Activated T-cell treated with anti-CD3 and anti-CD28 coated beads, Interleukin-2, amount 50 U/mL, for 24 hours (primary cell): ENCODE results near the gene RPS3A.

Experiments
- DNase-seq: peaks from one replicate; pipeline ENCODE4 v3.0.0-alpha.2; 2020
- H3K27ac Mint-ChIP-seq: 2 replicates; pipeline ENCODE4 v1.8.0; 2020; ENCODE audit warnings: mild to moderate bottlenecking, mixed read lengths
- H3K27me3 Mint-ChIP-seq: 2 replicates; pipeline ENCODE4 v1.8.0; 2020; ENCODE audit warnings: mixed read lengths
- H3K36me3 Mint-ChIP-seq: 2 replicates; pipeline ENCODE4 v1.8.0; 2020; ENCODE audit warnings: low read depth, mixed read lengths
- H3K4me1 Mint-ChIP-seq: 2 replicates; pipeline ENCODE4 v1.8.0; 2020; ENCODE audit warnings: low read depth, mixed read lengths
- H3K4me3 Mint-ChIP-seq: 2 replicates; pipeline ENCODE4 v1.8.0; 2020; ENCODE audit warnings: mild to moderate bottlenecking, moderate library complexity, mixed read lengths
- H3K9me3 Mint-ChIP-seq: 2 replicates; pipeline ENCODE4 v1.8.0; 2020; ENCODE audit warnings: mixed read lengths

The RPS3A gene

DNA sequence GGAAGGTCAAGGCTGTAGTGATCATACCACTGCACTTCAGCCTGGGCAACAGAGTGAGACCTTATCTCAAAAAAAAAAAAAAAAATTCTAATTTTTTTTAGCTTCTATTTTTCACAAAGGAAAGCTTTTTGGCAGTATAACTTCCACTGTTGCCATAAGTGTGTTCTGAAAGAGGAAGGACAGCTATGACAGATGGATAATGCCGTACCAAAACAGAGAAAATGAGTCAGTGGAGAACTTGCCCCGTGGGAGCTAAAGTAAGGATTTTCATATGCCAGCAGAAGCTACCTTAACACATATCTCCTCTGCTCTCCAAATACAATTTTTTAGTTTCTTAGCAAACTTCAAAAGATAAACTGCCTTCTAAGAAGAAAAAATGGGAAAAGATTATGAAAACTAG lies 43.7 kb downstream of the RPS3A start:
- H3K9me3 Mint-ChIP-seq: no peaks in the 10 kb centered on the region
- H3K27me3 Mint-ChIP-seq: no peaks in the 10 kb centered on the region
- no peak for DNase-seq
- H3K4me1 Mint-ChIP-seq: no peaks in the 10 kb centered on the region
- H3K27ac Mint-ChIP-seq: no peak overlapping the region
- H3K36me3 Mint-ChIP-seq: no peaks in the 10 kb centered on the region
- H3K4me3 Mint-ChIP-seq: no peak overlapping the region

DNA sequence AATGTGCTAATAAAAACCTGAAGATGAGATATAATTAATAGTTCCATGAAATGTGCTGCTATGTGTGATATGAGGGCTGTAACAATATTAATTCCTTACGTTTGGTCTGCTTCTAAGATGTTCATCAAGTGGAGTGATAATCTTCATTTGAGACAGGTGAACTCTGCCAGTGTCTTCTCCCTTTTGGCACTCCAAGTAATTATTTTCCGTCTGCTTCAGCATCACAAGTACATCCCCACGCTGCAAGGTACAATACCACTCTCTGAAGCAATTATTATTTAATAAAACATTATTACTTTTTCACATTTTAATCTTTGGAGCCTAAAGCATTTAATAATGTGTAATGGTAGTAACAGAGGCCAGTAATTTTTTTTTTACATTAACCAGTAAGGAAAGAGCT lies 44.4 kb downstream of the RPS3A start:
- Mint-ChIP-seq H3K27ac (no peak overlapping the region), H3K4me1 (no peaks in the 10 kb centered on the region), H3K27me3 (no peaks in the 10 kb centered on the region), H3K4me3 (no peak overlapping the region), H3K9me3 (no peaks in the 10 kb centered on the region), H3K36me3 (no peaks in the 10 kb centered on the region)
- no peak for DNase-seq

DNA sequence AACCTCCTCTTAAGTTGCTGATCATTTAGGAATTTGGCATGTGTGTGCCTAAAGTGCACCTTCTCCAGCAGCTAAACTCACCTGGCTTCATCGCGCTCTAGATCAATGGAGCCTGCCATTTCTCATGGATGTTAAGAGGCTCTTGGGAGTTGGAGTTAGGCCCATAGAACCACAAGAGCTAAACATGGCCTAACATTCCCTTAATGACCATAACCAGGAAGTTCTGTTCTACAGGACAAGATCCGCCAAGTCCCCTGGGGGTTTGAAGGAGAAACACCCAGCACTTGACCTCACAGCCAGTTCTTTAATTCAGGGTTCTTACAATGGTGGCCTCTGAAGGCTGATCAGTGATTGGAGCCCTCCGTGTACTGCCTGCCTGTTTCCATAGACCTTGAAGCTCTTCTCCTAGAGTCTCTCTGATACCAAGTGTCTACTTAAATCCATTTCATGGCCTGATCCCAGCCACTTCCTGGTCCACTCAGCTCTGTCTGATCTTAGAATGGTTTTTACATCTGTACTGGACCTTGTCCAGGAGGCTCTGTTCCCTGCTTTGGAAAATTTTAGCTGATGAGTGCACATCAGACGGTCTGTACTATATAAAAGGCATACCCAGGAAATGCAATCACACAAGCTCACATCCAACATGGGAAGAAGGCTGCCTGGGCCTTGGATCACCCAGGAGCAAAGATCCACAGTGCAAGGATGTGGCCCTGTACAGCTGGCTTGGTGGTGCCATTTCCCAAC lies 45.1 kb downstream of the RPS3A start:
- H3K4me3 Mint-ChIP-seq: no peak overlapping the region
- no peaks in the 10 kb centered on the region for H3K9me3 Mint-ChIP-seq
- H3K4me1 Mint-ChIP-seq: no peaks in the 10 kb centered on the region
- H3K27ac Mint-ChIP-seq: no peak overlapping the region
- H3K27me3 Mint-ChIP-seq: no peaks in the 10 kb centered on the region
- DNase-seq: no peak
- H3K36me3 Mint-ChIP-seq: no peaks in the 10 kb centered on the region

DNA sequence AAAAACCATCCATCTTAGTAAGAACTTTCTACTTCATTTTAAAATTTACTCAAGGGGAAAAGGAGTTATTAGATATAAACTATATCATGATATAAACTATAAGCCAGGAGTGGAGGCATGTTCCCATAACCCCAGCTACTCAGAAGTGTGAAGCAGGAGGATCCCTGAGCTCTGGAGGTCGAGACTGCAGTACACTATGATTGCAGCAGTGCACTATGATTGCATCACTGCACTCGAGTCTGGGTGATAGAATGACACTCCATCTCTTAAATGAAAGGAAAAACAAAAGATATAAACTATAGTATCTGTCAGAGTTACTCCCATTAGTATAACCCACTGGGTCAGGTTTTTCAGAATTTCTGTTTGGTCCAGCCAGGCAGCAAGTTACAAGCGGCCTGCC lies 47.6 kb downstream of the RPS3A start:
- H3K9me3 Mint-ChIP-seq: no peaks in the 10 kb centered on the region
- H3K27me3 Mint-ChIP-seq: no peaks in the 10 kb centered on the region
- no peak overlapping the region for H3K4me3 Mint-ChIP-seq
- no peaks in the 10 kb centered on the region for H3K36me3 Mint-ChIP-seq
- no peak for DNase-seq
- peaks cover 2% of the 10 kb centered on the region for H3K4me1 Mint-ChIP-seq
- no peak overlapping the region for H3K27ac Mint-ChIP-seq

DNA sequence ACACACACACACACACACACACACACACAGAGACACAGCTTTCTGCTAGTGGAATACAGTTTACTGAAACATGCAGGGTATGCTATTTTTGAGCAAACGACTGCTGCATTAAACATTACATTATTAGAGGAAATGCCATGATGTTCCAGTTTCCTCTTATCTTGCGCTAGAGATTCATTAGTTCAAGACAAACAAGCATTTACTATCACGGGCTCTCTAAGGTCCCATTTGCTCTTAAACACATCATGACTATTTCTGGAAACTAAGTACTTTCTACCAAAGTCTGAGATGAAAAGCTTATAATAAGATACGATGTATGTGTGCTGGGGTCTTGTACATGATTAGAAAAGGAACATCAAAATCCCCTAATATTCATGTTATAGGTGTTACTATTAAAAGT lies 48.8 kb downstream of the RPS3A start:
- no peaks in the 10 kb centered on the region for H3K9me3 Mint-ChIP-seq
- no peaks in the 10 kb centered on the region for H3K27me3 Mint-ChIP-seq
- no peak for DNase-seq
- no peak overlapping the region for H3K4me3 Mint-ChIP-seq
- H3K4me1 Mint-ChIP-seq: peaks cover 2% of the 10 kb centered on the region
- no peak overlapping the region for H3K27ac Mint-ChIP-seq
- H3K36me3 Mint-ChIP-seq: no peaks in the 10 kb centered on the region

DNA sequence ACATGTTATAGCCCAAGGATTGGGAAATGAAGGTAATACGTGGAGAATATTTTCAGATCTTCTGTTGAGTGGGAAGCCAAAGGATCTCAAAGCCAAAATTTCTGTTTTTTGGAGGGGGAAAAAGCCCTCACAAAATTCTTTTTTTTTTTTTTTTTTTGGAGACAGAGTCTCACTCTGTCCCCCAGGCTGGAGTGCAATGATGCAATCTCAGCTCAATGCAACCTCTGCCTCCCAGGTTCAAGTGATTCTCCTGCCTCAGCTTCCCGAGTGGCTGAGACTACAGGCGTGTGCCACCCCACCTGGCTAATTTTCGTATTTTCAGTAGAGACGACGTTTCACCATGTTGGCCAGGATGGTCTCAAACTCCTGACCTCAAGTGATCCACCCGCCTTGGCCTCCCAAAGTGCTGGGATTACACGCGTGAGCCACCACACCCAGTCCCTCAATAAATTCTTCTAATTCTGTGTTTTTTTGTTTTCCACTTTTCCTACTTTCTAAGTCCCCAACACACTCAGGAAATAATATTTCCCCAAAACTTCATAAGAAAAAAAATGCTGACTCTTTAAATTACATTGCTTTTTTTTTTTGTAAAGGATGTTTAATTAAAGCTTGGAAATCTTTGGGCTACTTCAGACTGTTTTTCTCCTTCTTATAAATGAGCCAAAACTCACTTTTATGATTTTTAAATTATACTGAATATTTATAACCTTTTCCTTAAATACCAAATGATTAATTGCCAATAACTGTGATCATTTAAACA lies 51.6 kb downstream of the RPS3A start:
- no peak overlapping the region for H3K27ac Mint-ChIP-seq
- H3K27me3 Mint-ChIP-seq: no peaks in the 10 kb centered on the region
- no peak overlapping the region for H3K4me3 Mint-ChIP-seq
- H3K4me1 Mint-ChIP-seq: peaks cover 2% of the 10 kb centered on the region
- no peak for DNase-seq
- no peaks in the 10 kb centered on the region for H3K9me3 Mint-ChIP-seq
- no peaks in the 10 kb centered on the region for H3K36me3 Mint-ChIP-seq

DNA sequence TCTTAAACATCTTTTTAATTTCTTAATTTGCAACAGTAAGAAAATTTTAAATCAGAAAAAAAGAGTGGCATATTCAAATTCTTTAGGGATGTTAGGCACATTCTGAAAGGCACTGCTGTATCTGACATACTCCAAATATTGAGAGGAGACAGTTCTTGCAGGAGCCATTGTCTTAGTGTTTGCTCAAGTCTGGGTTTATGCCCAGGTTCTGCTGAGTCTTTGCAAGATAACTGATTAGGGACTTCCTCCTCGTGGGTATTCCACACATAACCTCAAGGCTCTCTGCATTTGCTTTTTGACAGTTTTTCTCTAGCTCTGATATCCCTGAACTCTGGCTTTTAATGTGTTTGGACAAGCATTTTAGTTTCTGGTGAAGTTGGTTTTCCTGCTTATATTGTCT lies 52.6 kb downstream of the RPS3A start:
- H3K27me3 Mint-ChIP-seq: peaks cover 7% of the 10 kb centered on the region
- H3K4me3 Mint-ChIP-seq: no peak overlapping the region
- no peaks in the 10 kb centered on the region for H3K36me3 Mint-ChIP-seq
- no peak for DNase-seq
- H3K27ac Mint-ChIP-seq: no peak overlapping the region
- no peaks in the 10 kb centered on the region for H3K9me3 Mint-ChIP-seq
- peaks cover 2% of the 10 kb centered on the region for H3K4me1 Mint-ChIP-seq

DNA sequence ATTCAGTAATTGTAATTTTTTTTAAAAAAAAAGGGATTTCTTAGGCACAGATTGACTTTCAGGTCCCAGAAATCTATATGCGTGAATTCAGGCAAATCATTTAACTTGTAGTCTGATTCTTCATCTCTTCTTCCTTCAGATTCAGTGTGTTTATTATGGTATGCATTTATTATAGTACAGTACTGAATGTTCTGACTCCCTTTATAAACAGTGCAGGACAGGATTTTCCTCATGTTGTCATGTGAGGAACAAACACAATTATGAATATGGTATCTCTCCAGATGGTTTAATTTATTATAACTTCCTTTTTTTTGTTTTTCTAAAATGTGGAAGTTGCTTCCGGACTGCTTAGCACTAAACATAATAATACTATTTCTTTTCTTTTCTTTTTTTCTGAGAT lies 54.2 kb downstream of the RPS3A start:
- Mint-ChIP-seq H3K27ac (no peak overlapping the region), H3K9me3 (no peaks in the 10 kb centered on the region), H3K4me1 (peaks cover 2% of the 10 kb centered on the region), H3K4me3 (no peak overlapping the region), H3K27me3 (peaks cover 11% of the 10 kb centered on the region), H3K36me3 (no peaks in the 10 kb centered on the region)
- no peak for DNase-seq
